Measurements from ENCODE around the gene KIAA0232. TPM values are rescaled to one million over a fixed set of nuclear protein-coding genes. Genes with fewer than 3 reads are reported as not detected.
"Not testable (repeated sequence)": the region's sequence is repeated elsewhere in the genome, so short reads cannot be mapped to it uniquely, and the experiment has no call there.

KIAA0232 gene
- total and polyA plus RNA-seq, 2 experiments from 2014 or later: 11.3 to 34.3 TPM

DNA sequence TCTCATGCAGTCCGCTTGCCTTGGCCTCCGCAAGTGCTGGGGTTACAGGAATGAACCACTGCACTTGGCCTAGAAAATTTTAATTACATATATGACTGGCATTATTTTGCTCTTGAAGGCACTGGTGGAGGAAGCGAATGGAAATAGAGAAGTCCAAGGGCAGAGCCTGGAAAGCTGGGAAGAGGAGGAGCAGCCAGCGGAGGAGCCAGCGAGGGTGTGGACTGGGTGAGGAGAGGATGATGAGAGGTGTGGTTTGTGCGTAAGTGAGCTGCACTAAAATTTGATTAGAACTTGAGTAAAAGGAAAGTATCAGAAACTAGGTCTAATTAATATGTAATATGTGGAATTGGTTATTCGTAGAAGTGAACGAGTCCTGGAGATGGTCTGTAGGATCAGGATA is 13.3 kb downstream of the KIAA0232 start:
- TF ChIP-seq EZH2phosphoT487 (IDR thresholded peaks at IDR 0.05; ENCODE audit: low read depth, severe bottlenecking, unreplicated experiment): no peak
- TF ChIP-seq EZH2 (IDR thresholded peaks at IDR 0.05; ENCODE audit: borderline replicate concordance): no peak
- no peak for TF ChIP-seq CTCF (IDR thresholded peaks at IDR 0.05; ENCODE audit: poor library complexity)
- H3K4me2 ChIP-seq: no peak overlapping the region
- H3K9me3 ChIP-seq (ENCODE audit: low read depth): no peaks in the 10 kb centered on the region
- no peak overlapping the region for H2AFZ ChIP-seq
- no peaks in the 10 kb centered on the region for H3K36me3 ChIP-seq (replicated peaks; ENCODE audit: insufficient read depth, low read depth)
- H3K4me3 ChIP-seq: no peak overlapping the region
- H3K9me2 ChIP-seq (replicated peaks; ENCODE audit: insufficient read depth): no peaks in the 10 kb centered on the region
- H3K79me2 ChIP-seq: peaks cover 100% of the 10 kb centered on the region
- H3K27me3 ChIP-seq: no peaks in the 10 kb centered on the region
- 97% methylated on average over 8 of the region's 8 CpGs for WGBS (ENCODE audit: low lambda C conversion rate, missing lambda C conversion rate)
- peaks cover 97% of the 10 kb centered on the region for H4K20me1 ChIP-seq (ENCODE audit: insufficient read depth, poor library complexity, severe bottlenecking)
- H3K4me1 ChIP-seq (ENCODE audit: insufficient read depth): no peaks in the 10 kb centered on the region
- H3K27ac ChIP-seq: no peak overlapping the region
- DNase-seq (ENCODE audit: low spot score): no peak

DNA sequence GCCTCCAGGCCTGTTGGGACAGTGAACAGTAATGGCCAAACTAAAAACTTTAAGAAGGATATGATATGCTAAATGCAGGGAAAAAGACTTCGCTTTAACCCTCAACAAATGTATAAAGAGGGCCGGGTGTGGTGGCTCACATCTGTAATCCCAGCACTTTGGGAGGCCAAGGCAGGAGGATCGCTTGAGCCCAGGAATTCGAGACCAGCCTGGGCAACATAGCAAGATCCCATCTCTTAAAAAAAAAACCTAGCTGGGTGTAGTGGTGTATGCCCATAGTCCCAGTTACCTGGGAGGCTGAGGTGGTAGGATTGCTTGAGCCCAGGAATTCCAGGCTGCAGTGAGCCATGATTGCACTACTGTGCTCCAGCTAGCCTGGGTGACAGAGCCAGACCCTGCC is 14.8 kb downstream of the KIAA0232 start:
- H3K4me3 ChIP-seq; DNase-seq (ENCODE audit: low spot score); H3K9me2 ChIP-seq (replicated peaks; ENCODE audit: insufficient read depth); H3K36me3 ChIP-seq (replicated peaks; ENCODE audit: insufficient read depth, low read depth); H2AFZ ChIP-seq; H3K4me1 ChIP-seq (ENCODE audit: insufficient read depth); H3K4me2 ChIP-seq; H3K9me3 ChIP-seq (ENCODE audit: low read depth); H3K27ac ChIP-seq; H3K27me3 ChIP-seq: not testable (repeated sequence)
- H4K20me1 ChIP-seq (ENCODE audit: insufficient read depth, poor library complexity, severe bottlenecking): peaks cover 97% of the 10 kb centered on the region
- WGBS (ENCODE audit: low lambda C conversion rate, missing lambda C conversion rate): 97% methylated on average over 4 of the region's 4 CpGs
- peaks cover 100% of the 10 kb centered on the region for H3K79me2 ChIP-seq

GRCh38 chr4:6799091-6799490 is 16.6 kb downstream of the KIAA0232 start:
- H2AFZ ChIP-seq: no peak overlapping the region
- H3K27me3 ChIP-seq: no peaks in the 10 kb centered on the region
- H3K4me3 ChIP-seq: no peak overlapping the region
- no peaks in the 10 kb centered on the region for H3K36me3 ChIP-seq (replicated peaks; ENCODE audit: insufficient read depth, low read depth)
- WGBS (ENCODE audit: low lambda C conversion rate, missing lambda C conversion rate): 93% methylated on average over 3 of the region's 3 CpGs
- no peaks in the 10 kb centered on the region for H3K9me2 ChIP-seq (replicated peaks; ENCODE audit: insufficient read depth)
- H4K20me1 ChIP-seq (ENCODE audit: insufficient read depth, poor library complexity, severe bottlenecking): peaks cover 97% of the 10 kb centered on the region
- no peak overlapping the region for H3K27ac ChIP-seq
- no peaks in the 10 kb centered on the region for H3K4me1 ChIP-seq (ENCODE audit: insufficient read depth)
- no peaks in the 10 kb centered on the region for H3K9me3 ChIP-seq (ENCODE audit: low read depth)
- DNase-seq (ENCODE audit: low spot score): no peak
- H3K79me2 ChIP-seq: peaks cover 100% of the 10 kb centered on the region
- TF ChIP-seq EZH2phosphoT487 (IDR thresholded peaks at IDR 0.05; ENCODE audit: low read depth, severe bottlenecking, unreplicated experiment) (no peak), CTCF (IDR thresholded peaks at IDR 0.05; ENCODE audit: poor library complexity) (no peak), EZH2 (IDR thresholded peaks at IDR 0.05; ENCODE audit: borderline replicate concordance) (no peak)
- H3K4me2 ChIP-seq: no peak overlapping the region

GRCh38 chr4:6802025-6802424 is 19.5 kb downstream of the KIAA0232 start:
- no peak for TF ChIP-seq EZH2 (IDR thresholded peaks at IDR 0.05; ENCODE audit: borderline replicate concordance)
- no peak for TF ChIP-seq EZH2phosphoT487 (IDR thresholded peaks at IDR 0.05; ENCODE audit: low read depth, severe bottlenecking, unreplicated experiment)
- no peak for TF ChIP-seq CTCF (IDR thresholded peaks at IDR 0.05; ENCODE audit: poor library complexity)
- H4K20me1 ChIP-seq (ENCODE audit: insufficient read depth, poor library complexity, severe bottlenecking): peaks cover 91% of the 10 kb centered on the region

More at GRCh38 chr4:6802025-6802424, 19.5 kb downstream of the KIAA0232 start:
- Histone ChIP-seq H3K36me3 (replicated peaks; ENCODE audit: insufficient read depth, low read depth) (no peaks in the 10 kb centered on the region), H3K4me3 (no peak overlapping the region), H3K79me2 (peaks cover 99% of the 10 kb centered on the region), H3K9me3 (ENCODE audit: low read depth) (no peaks in the 10 kb centered on the region), H3K4me1 (ENCODE audit: insufficient read depth) (no peaks in the 10 kb centered on the region), H3K9me2 (replicated peaks; ENCODE audit: insufficient read depth) (no peaks in the 10 kb centered on the region), H3K27me3 (no peaks in the 10 kb centered on the region), H3K4me2 (no peak overlapping the region), H2AFZ (no peak overlapping the region), H3K27ac (no peak overlapping the region)
- DNase-seq (ENCODE audit: low spot score): no peak
- 92% methylated on average over 8 of the region's 8 CpGs for WGBS (ENCODE audit: low lambda C conversion rate, missing lambda C conversion rate)
